Suprapubic skin (tissue), 4 donors: ENCODE measurements around the gene METTL15. TPM values are rescaled to one million over a fixed set of nuclear protein-coding genes. Genes with fewer than 3 reads are reported as not detected.

Experiments
- DNase-seq, 2 donors: peaks; one replicate each; pipeline ENCODE4 v3.0.0-alpha.2; 2019; ENCODE audit warnings: low spot score in 2 of 2
- H3K27ac ChIP-seq: fragments of 200-600 bp; sonication (generic); one replicate; pipeline ENCODE4 v1.5.1; 2019
- H3K27me3 ChIP-seq: fragments of 200-600 bp; sonication (generic); one replicate; pipeline ENCODE4 v1.5.1; 2019
- H3K36me3 ChIP-seq: fragments of 200-600 bp; sonication (generic); one replicate; pipeline ENCODE4 v1.5.1; 2019
- H3K4me1 ChIP-seq: fragments of 200-600 bp; sonication (generic); one replicate; pipeline ENCODE4 v1.5.1; 2019
- H3K4me3 ChIP-seq: fragments of 200-600 bp; sonication (generic); one replicate; pipeline ENCODE4 v1.5.1; 2019; ENCODE audit warnings: mild to moderate bottlenecking
- H3K9me3 ChIP-seq: fragments of 200-600 bp; sonication (generic); one replicate; pipeline ENCODE4 v1.5.1; 2019
- EP300 ChIP-seq: sonication (generic); formaldehyde crosslinking; IDR thresholded peaks from one replicate; pipeline ENCODE4 v1.6.1; 2017; ENCODE audit warnings: antibody characterized with exemption
- POLR2A ChIP-seq, 2 donors: fragments of 450-650 bp; IDR thresholded peaks; one replicate each; pipeline ENCODE4 v1.6.1; 2017; ENCODE audit warnings: antibody characterized with exemption in 2 of 2, mild to moderate bottlenecking in 2 of 2, moderate library complexity in 2 of 2
- POLR2AphosphoS5 ChIP-seq, 3 donors: sonication (generic); formaldehyde crosslinking; IDR thresholded peaks; one replicate each; pipeline ENCODE4 v1.6.1; 2017; ENCODE audit warnings: antibody characterized with exemption in 3 of 3
- WGBS: methylation state at CpG from one replicate; pipeline ENCODE4 v1.1.5; 2018; 5-methylcytosine and 5-hydroxymethylcytosine counted together
- total RNA-seq, 4 donors: library from RNA; depleted of rRNA; stranded (reverse); fragments of >200 nt; gene quantifications; one replicate each; pipeline ENCODE4 v1.1.0, GENCODE V29; 2016
- TF ChIP-seq, protein P1 (sequence below), 2 donors: fragments of 200-600 bp in 1 of 2; fragments of 450-650 bp in 1 of 2; sonication (generic) in 1 of 2; IDR thresholded peaks; one replicate each; pipeline ENCODE4 v1.5.1; 2016 to 2019; ENCODE audit warnings: antibody characterized with exemption in 2 of 2, mild to moderate bottlenecking in 1 of 2, moderate library complexity in 1 of 2

METTL15 gene
- total RNA-seq, 4 donors from 2014 or later = 6.4 to 16.1 (median 10.2) TPM

DNA sequence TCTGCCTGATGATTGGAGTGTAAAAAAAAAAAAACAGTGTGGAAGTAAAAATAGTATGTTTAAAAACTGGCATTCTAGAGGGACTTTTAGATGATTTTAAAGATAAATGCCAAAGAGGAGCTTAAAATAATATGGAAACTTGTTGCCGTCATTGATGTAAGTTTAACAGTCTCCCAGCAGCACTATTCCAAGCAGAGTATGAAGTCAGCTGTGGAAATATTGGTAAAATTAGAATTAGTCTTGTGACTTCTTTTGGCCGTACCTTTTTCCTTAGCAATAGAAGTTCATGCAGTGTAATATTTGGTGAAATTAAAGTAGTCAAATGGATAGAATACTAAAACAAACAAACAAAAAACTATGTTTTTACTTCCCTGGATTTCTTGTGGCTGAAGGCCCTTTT, 134.9 kb downstream of the METTL15 start:
- no peak for DNase-seq
- H3K36me3 ChIP-seq = no peaks in the 10 kb centered on the region
- H3K27me3 ChIP-seq = no peaks in the 10 kb centered on the region
- 75% methylated on average over 2 of the region's 2 CpGs for WGBS
- TF ChIP-seq POLR2A (IDR thresholded peaks at IDR 0.05) (no peak), EP300 (no peak), POLR2AphosphoS5 (IDR thresholded peaks at IDR 0.05) (no peak)
- TF ChIP-seq, protein P1, sequence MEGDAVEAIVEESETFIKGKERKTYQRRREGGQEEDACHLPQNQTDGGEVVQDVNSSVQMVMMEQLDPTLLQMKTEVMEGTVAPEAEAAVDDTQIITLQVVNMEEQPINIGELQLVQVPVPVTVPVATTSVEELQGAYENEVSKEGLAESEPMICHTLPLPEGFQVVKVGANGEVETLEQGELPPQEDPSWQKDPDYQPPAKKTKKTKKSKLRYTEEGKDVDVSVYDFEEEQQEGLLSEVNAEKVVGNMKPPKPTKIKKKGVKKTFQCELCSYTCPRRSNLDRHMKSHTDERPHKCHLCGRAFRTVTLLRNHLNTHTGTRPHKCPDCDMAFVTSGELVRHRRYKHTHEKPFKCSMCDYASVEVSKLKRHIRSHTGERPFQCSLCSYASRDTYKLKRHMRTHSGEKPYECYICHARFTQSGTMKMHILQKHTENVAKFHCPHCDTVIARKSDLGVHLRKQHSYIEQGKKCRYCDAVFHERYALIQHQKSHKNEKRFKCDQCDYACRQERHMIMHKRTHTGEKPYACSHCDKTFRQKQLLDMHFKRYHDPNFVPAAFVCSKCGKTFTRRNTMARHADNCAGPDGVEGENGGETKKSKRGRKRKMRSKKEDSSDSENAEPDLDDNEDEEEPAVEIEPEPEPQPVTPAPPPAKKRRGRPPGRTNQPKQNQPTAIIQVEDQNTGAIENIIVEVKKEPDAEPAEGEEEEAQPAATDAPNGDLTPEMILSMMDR (IDR thresholded peaks at IDR 0.05) = no peak
- no peak overlapping the region for H3K4me3 ChIP-seq
- no peaks in the 10 kb centered on the region for H3K4me1 ChIP-seq
- no peaks in the 10 kb centered on the region for H3K9me3 ChIP-seq
- no peak overlapping the region for H3K27ac ChIP-seq

DNA sequence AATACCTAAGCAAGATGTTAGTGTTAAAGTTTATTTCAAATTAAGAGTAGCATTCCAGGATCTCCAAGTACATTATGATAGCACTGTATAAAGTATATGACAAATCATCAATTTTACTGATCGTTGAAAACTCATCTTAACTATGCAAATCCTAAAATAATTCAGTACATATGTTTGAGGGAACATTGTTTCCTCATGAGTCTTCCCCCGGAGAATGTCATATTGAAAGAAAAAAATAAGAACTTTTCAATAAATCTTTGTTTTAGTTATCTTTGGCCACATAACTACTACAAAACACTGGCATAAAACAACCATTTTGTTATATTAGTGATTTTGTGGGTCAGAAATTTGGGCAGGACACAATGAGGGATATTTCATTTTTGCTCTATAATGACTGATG, 135.4 kb downstream of the METTL15 start:
- H3K4me3 ChIP-seq = no peak overlapping the region
- no peak overlapping the region for H3K27ac ChIP-seq
- WGBS = 63% methylated on average over 2 of the region's 2 CpGs
- DNase-seq = no peak
- no peaks in the 10 kb centered on the region for H3K9me3 ChIP-seq
- no peaks in the 10 kb centered on the region for H3K27me3 ChIP-seq
- H3K36me3 ChIP-seq = no peaks in the 10 kb centered on the region
- TF ChIP-seq EP300 (no peak), POLR2A (IDR thresholded peaks at IDR 0.05) (no peak), POLR2AphosphoS5 (IDR thresholded peaks at IDR 0.05) (no peak)
- TF ChIP-seq, protein P1 (IDR thresholded peaks at IDR 0.05) = no peak
- no peaks in the 10 kb centered on the region for H3K4me1 ChIP-seq

DNA sequence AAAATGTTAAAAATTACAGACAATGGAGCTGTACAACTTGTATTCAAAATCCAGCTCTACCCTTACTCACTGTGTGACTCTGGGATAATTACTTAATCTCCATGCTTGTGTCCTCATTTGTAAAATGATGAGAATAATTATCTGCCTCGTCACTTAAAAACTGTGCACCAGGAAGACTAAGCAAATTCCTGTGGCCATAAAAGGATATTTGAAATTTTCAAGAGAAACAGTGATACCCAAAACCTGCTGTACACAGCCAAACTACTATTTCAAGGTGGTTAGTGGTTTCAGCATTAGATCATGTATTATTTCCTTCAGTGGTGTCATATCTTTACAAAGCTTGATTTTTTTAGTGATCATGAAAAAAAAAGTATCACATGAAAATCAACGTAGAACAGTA, 136.9 kb downstream of the METTL15 start:
- no peaks in the 10 kb centered on the region for H3K9me3 ChIP-seq
- H3K27ac ChIP-seq = no peak overlapping the region
- no peaks in the 10 kb centered on the region for H3K36me3 ChIP-seq
- no peaks in the 10 kb centered on the region for H3K27me3 ChIP-seq
- WGBS = 91% methylated on average over 2 of the region's 2 CpGs
- TF ChIP-seq, protein P1 (IDR thresholded peaks at IDR 0.05) = no peak
- TF ChIP-seq POLR2AphosphoS5 (IDR thresholded peaks at IDR 0.05) (no peak), EP300 (no peak), POLR2A (IDR thresholded peaks at IDR 0.05) (no peak)
- no peak overlapping the region for H3K4me3 ChIP-seq
- DNase-seq = no peak
- no peaks in the 10 kb centered on the region for H3K4me1 ChIP-seq

DNA sequence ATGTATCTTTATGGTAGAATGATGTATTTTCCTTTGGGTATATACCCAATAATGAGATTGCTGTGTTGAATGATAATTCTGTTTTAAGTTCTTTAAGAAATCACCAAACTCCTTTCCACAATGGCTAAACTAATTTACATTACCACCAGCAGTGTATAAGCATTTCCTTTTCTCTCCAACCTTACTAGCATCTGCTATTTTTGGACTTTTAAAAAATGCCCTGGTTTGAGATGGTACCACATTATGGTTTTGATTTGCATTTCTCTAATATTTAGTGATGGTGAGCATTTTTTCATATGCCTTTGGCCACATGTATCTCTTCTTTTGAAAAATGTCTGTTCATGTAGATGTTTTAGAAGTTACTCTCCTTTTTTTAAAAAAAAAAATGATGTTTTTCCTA, 142.0 kb downstream of the METTL15 start:
- no peaks in the 10 kb centered on the region for H3K9me3 ChIP-seq
- no peak for DNase-seq
- H3K4me3 ChIP-seq = no peak overlapping the region
- H3K27ac ChIP-seq = no peak overlapping the region
- no peaks in the 10 kb centered on the region for H3K36me3 ChIP-seq
- H3K4me1 ChIP-seq = no peaks in the 10 kb centered on the region
- TF ChIP-seq POLR2A (IDR thresholded peaks at IDR 0.05) = no peak
- TF ChIP-seq EP300 = no peak
- TF ChIP-seq, protein P1 (IDR thresholded peaks at IDR 0.05) = no peak
- TF ChIP-seq POLR2AphosphoS5 (IDR thresholded peaks at IDR 0.05) = no peak
- H3K27me3 ChIP-seq = no peaks in the 10 kb centered on the region

DNA sequence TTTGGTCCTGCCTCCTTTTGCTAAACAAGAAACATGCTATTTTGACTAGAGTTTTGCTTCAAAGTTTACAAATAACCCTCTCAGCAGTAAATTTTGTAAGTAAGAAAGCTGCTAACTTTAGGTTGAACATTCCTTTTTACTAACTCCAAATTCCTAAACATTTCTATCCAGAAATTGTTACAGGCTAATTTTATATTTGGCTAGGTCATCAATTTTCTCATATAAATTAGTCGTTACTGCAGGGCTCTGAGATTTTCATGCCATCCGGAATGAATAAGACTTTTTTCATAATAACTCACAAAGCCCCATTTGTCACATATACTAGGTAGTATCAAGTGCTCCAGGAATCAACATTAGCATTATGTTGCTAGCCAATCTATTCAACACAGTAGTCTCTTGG, 143.1 kb downstream of the METTL15 start:
- 74% methylated on average over 2 of the region's 2 CpGs for WGBS
- no peak for DNase-seq
- Histone ChIP-seq H3K27ac (no peak overlapping the region), H3K4me1 (no peaks in the 10 kb centered on the region), H3K9me3 (no peaks in the 10 kb centered on the region), H3K4me3 (no peak overlapping the region), H3K27me3 (no peaks in the 10 kb centered on the region), H3K36me3 (no peaks in the 10 kb centered on the region)
- no peak for TF ChIP-seq POLR2A (IDR thresholded peaks at IDR 0.05)
- TF ChIP-seq POLR2AphosphoS5 (IDR thresholded peaks at IDR 0.05) = no peak
- TF ChIP-seq, protein P1 (IDR thresholded peaks at IDR 0.05) = no peak
- no peak for TF ChIP-seq EP300
